B cell (primary cell): Measurements from ENCODE around the gene CFAP157. TPM values are rescaled to one million over a fixed set of nuclear protein-coding genes. Genes with fewer than 3 reads are reported as not detected.
A peak's percentile ranks its signal among the peaks of the same experiment; 100 is the strongest.

Experiments
- ATAC-seq: fragments of 200-7000 bp; cut with Tn5 transposase; one replicate; pipeline ENCODE4 v1.10.0; 2021; ENCODE audit warnings: low read depth, mild to moderate bottlenecking, moderate number of reproducible peaks, moderate library complexity
- CTCF ChIA-PET: fragments of 350-600 bp; sonication (Branson Sonifier 250); formaldehyde crosslinking; loops from one replicate; lab custom pipeline; 2021; ENCODE audit warnings: antibody characterized with exemption, inconsistent platforms; lab: Charles Lee
- POLR2A ChIA-PET: fragments of 350-600 bp; sonication (Branson Sonifier 250); formaldehyde crosslinking; loops from one replicate; lab custom pipeline; 2021; ENCODE audit warnings: antibody characterized with exemption; lab: Charles Lee
- DNase-seq: peaks from one replicate; pipeline ENCODE4 v3.0.0; 2013
- H2AFZ ChIP-seq: 2 replicates; pipeline ENCODE4 v1.6.1; 2012; ENCODE audit warnings: mild to moderate bottlenecking, low read depth, low read length; ENCODE audit not compliant: insufficient read depth, poor library complexity, severe bottlenecking
- H3K27ac ChIP-seq, 2 donors: 1 replicate in 1 of 2; 2 replicates in 1 of 2; pipeline ENCODE4 v1.5.1; 2012 to 2013; ENCODE audit warnings: low read length in 2 of 2, mild to moderate bottlenecking in 2 of 2, moderate library complexity in 1 of 2
- H3K27me3 ChIP-seq, 4 experiments: fragments of 200-600 bp in 1 of 4; sonication (generic) in 1 of 4; replicated peaks in 1 of 4; 1 replicate in 2 of 4; 2 replicates in 2 of 4; pipeline versions ENCODE4 v1.6.1 to v1.7.0; 2013 to 2016; ENCODE audit warnings: low read length in 3 of 4, mild to moderate bottlenecking in 2 of 4, mixed read lengths in 1 of 4, moderate library complexity in 1 of 4; ENCODE audit not compliant: insufficient read depth in 4 of 4, control insufficient read depth in 3 of 4; ENCODE audit errors: control extremely low read depth in 1 of 4
- H3K36me3 ChIP-seq, 2 experiments: replicated peaks in 1 of 2; 1 replicate in 1 of 2; 2 replicates in 1 of 2; pipeline versions ENCODE4 v1.6.1 to v1.7.1; 2013; ENCODE audit warnings: low read length in 1 of 2; ENCODE audit not compliant: insufficient read depth in 2 of 2, control insufficient read depth in 1 of 2; ENCODE audit errors: control extremely low read depth in 1 of 2, extremely low read depth in 1 of 2
- H3K4me1 ChIP-seq, 2 donors: fragments of 200-600 bp in 1 of 2; sonication (generic) in 1 of 2; 1 replicate in 1 of 2; 2 replicates in 1 of 2; pipeline versions ENCODE4 v1.5.1 to v1.6.1; 2013 to 2017; ENCODE audit warnings: low read length in 2 of 2; ENCODE audit not compliant: control insufficient read depth in 2 of 2, insufficient read depth in 2 of 2
- H3K4me2 ChIP-seq: replicated peaks from 2 replicates; pipeline ENCODE3; 2012; ENCODE audit warnings: mild to moderate bottlenecking, low read depth, low read length; ENCODE audit not compliant: poor library complexity, severe bottlenecking
- H3K4me3 ChIP-seq, 5 experiments: fragments of 200-600 bp in 1 of 5; sonication (generic) in 1 of 5; 1 replicate in 3 of 5; 2 replicates in 2 of 5; pipeline versions ENCODE4 v1.5.1 to v1.7.0; 2011 to 2016; ENCODE audit warnings: low read length in 4 of 5, mild to moderate bottlenecking in 4 of 5, low read depth in 2 of 5, control low read depth in 1 of 5, moderate library complexity in 1 of 5; ENCODE audit not compliant: insufficient read depth in 1 of 5; ENCODE audit errors: control extremely low read depth in 1 of 5, extremely low read depth in 1 of 5
- H3K79me2 ChIP-seq: fragments of 200-600 bp; sonication (generic); one replicate; pipeline ENCODE4 v1.6.0; 2016; ENCODE audit warnings: low read length; ENCODE audit not compliant: control insufficient read depth, insufficient read depth
- H3K9ac ChIP-seq: fragments of 200-600 bp; sonication (generic); 2 replicates; pipeline ENCODE4 v1.6.1; 2017; ENCODE audit warnings: mild to moderate bottlenecking, low read length, moderate library complexity
- H3K9me3 ChIP-seq, 3 donors: one replicate each; pipeline versions ENCODE4 v1.6.1 to v1.7.1; 2013; ENCODE audit warnings: low read length in 2 of 3; ENCODE audit not compliant: control insufficient read depth in 2 of 3, insufficient read depth in 1 of 3; ENCODE audit errors: control extremely low read depth in 1 of 3
- H4K20me1 ChIP-seq: 2 replicates; pipeline ENCODE4 v1.6.0; 2012; ENCODE audit warnings: mild to moderate bottlenecking, low read length; ENCODE audit not compliant: insufficient read depth, control insufficient read depth, poor library complexity, severe bottlenecking
- H3K27ac Mint-ChIP-seq: one replicate; pipeline ENCODE4 v1.8.0; 2021; ENCODE audit warnings: mixed read lengths
- H3K27me3 Mint-ChIP-seq: one replicate; pipeline ENCODE4 v1.8.0; 2021; ENCODE audit warnings: mixed read lengths
- H3K4me1 Mint-ChIP-seq: one replicate; pipeline ENCODE4 v1.8.0; 2021; ENCODE audit warnings: mixed read lengths
- H3K4me3 Mint-ChIP-seq: one replicate; pipeline ENCODE4 v1.8.0; 2021; ENCODE audit warnings: mixed read lengths
- H3K9me3 Mint-ChIP-seq: one replicate; pipeline ENCODE4 v1.8.0; 2022; ENCODE audit warnings: mixed read lengths; ENCODE audit not compliant: insufficient read depth
- EZH2 ChIP-seq: IDR thresholded peaks from 2 replicates; pipeline ENCODE4 v1.6.1; 2012; ENCODE audit warnings: borderline replicate concordance, low read depth, mild to moderate bottlenecking, moderate library complexity, low read length; ENCODE audit not compliant: insufficient read depth, poor library complexity, severe bottlenecking
- WGBS: methylation state at CpG from one replicate; pipeline ENCODE4 v1.1.5; 2013; ENCODE audit warnings: missing lambda C conversion rate; ENCODE audit not compliant: insufficient coverage; 5-methylcytosine and 5-hydroxymethylcytosine counted together
- intact Hi-C: fragments of 100-400 bp; cut with micrococcal nuclease; formaldehyde crosslinking; loops from one replicate; pipeline ENCODE4 v1.10.0; 2022
- polyA plus RNA-seq: library from polyadenylated mRNA; depleted of rRNA; stranded (reverse); fragments of >200 nt; gene quantifications from 2 replicates; pipeline ENCODE4 v1.2.3, GENCODE V29; 2012
- total RNA-seq, 2 donors: library from RNA; stranded (reverse); fragments of 120-200 nt in 1 of 2; gene quantifications; 1 replicate in 1 of 2; 2 replicates in 1 of 2; pipeline versions ENCODE4 v1.2.3 to v1.2.4, GENCODE V29; 2013 to 2022
- TF ChIP-seq, protein P1 (sequence below): fragments of 200-600 bp; IDR thresholded peaks from one replicate; pipeline ENCODE4 v1.8.0; 2022; ENCODE audit warnings: antibody characterized with exemption, mild to moderate bottlenecking

The CFAP157 gene
- total and polyA plus RNA-seq, 2 donors (not counting 1 experiment from before 2014, with no cell fraction given): 0.03 TPM; not detected in 1

DNA sequence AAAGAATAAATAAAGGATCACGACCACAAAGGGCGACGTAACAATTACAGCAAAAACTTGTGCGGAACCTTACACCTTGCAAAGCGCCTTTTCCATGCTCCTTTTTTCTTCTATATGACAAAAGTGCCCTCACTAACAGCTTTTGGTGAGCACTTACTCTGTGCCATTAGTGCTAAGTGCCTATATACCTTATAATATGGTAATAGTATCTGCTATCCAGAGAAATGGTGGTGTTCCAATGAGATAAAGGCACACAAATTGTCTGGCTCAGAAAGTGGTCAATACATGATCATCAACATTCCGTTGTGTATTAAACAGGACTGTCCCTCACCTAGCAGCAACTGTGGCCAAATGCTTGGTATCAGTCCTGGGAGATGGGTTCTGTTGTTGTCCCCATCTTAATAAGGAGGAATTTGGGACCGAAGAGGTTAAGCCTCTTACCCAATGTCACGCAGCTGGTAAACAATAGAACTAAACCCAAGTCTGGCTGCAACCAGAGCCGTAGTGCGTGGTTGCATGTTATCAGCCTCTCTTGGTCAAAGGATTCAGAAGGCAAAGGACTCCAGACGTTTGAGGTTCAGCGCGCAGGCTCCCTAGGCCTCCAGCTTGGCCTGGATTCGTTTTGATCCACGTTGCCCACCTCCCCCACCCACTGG is 28.9 kb downstream of the CFAP157 start:
- Histone ChIP-seq H3K9me3 (no peaks in the 10 kb centered on the region), H3K27me3 (no peaks in the 10 kb centered on the region), H3K36me3 (peaks cover 0 to 36% of the 10 kb centered on the region in 2 experiments), H3K79me2 (peaks cover 5% of the 10 kb centered on the region), H4K20me1 (peaks cover 5% of the 10 kb centered on the region), H2AFZ (no peak overlapping the region), H3K4me3 (no peak overlapping the region), H3K9ac (peak overlapping the region; percentile 40), H3K4me2 (peak overlapping the region; percentile 89), H3K27ac (peak overlapping the region; percentile 80 to 96), H3K4me1 (peaks cover 11 to 16% of the 10 kb centered on the region in 2 donors)
- no peak for DNase-seq
- peak overlapping the region; percentile 88 for H3K27ac Mint-ChIP-seq
- ChIA-PET CTCF (interaction anchor here (0.9 to 4.3 kb wide), 37 partner anchors 10 to 793 kb away, joined by 3 to 109 read pairs (median 7); partner anchors contain the start of genes CDK9, PTRH1, SH2D3C and ST6GALNAC4), POLR2A (interaction anchor here (0.9 to 2.6 kb wide), 8 partner anchors 20 to 236 kb away, joined by 5 to 39 read pairs (median 10); partner anchors contain the start of genes CDK9, PTRH1, SH2D3C and ST6GALNAC4)
- WGBS: 57% methylated on average over 13 of the region's 15 CpGs
- no peaks in the 10 kb centered on the region for H3K9me3 Mint-ChIP-seq
- ATAC-seq: no peak
- peaks cover 16% of the 10 kb centered on the region for H3K4me1 Mint-ChIP-seq
- intact Hi-C loops: loop anchor here (1.0 kb wide), 9 partner anchors 20 to 202 kb away; partner anchors contain the start of genes DPM2, FPGS, PTRH1 and ST6GALNAC4
- TF ChIP-seq, protein P1, sequence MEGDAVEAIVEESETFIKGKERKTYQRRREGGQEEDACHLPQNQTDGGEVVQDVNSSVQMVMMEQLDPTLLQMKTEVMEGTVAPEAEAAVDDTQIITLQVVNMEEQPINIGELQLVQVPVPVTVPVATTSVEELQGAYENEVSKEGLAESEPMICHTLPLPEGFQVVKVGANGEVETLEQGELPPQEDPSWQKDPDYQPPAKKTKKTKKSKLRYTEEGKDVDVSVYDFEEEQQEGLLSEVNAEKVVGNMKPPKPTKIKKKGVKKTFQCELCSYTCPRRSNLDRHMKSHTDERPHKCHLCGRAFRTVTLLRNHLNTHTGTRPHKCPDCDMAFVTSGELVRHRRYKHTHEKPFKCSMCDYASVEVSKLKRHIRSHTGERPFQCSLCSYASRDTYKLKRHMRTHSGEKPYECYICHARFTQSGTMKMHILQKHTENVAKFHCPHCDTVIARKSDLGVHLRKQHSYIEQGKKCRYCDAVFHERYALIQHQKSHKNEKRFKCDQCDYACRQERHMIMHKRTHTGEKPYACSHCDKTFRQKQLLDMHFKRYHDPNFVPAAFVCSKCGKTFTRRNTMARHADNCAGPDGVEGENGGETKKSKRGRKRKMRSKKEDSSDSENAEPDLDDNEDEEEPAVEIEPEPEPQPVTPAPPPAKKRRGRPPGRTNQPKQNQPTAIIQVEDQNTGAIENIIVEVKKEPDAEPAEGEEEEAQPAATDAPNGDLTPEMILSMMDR: no peak
- TF ChIP-seq EZH2: no peak
- peak overlapping the region; percentile 85 for H3K4me3 Mint-ChIP-seq
- H3K27me3 Mint-ChIP-seq: no peaks in the 10 kb centered on the region

DNA sequence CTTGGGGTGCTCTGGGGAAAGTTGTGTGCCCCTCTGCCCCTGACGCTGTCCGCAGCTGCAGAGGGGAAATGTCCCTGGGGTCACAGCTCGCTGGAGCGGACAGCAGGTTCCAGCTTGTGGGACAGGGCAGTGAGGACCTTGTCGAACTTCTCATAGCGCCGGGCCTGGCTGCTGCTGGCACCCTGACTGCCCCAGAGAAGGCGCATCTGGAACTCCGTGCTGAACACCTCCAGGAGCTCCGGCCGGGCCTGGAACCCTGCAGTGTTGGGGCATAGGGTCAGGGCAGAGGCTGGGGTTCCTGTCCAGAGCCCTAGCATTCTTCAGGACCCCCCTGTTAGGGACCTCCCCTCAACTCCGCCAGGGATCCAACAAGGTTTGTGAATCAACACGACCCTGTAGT is 31.9 kb downstream of the CFAP157 start:
- peak overlapping the region; percentile 12 to 96 for H3K27ac ChIP-seq
- H3K9me3 Mint-ChIP-seq: no peaks in the 10 kb centered on the region
- H3K27me3 ChIP-seq: no peaks in the 10 kb centered on the region
- peaks cover 0 to 53% of the 10 kb centered on the region in 2 experiments for H3K36me3 ChIP-seq
- CTCF ChIA-PET: interaction anchor here (0.5 kb wide), 1 partner anchor 132 kb away, joined by 3 read pairs; no protein-coding TSS in a partner anchor
- H3K27ac Mint-ChIP-seq: no peak overlapping the region
- no peaks in the 10 kb centered on the region for H3K9me3 ChIP-seq
- ATAC-seq (no peak), DNase-seq (no peak)
- H3K27me3 Mint-ChIP-seq: no peaks in the 10 kb centered on the region
- POLR2A ChIA-PET: no interaction called here
- no peak overlapping the region for H2AFZ ChIP-seq
- WGBS: 84% methylated on average over 8 of the region's 13 CpGs
- intact Hi-C loops: no loop called here
- H3K79me2 ChIP-seq: peaks cover 5% of the 10 kb centered on the region
- no peak overlapping the region for H3K4me3 Mint-ChIP-seq
- no peak overlapping the region for H3K4me3 ChIP-seq
- H3K9ac ChIP-seq: no peak overlapping the region
- peaks cover 23% of the 10 kb centered on the region for H4K20me1 ChIP-seq
- H3K4me1 Mint-ChIP-seq: peaks cover 15% of the 10 kb centered on the region
- TF ChIP-seq, protein P1: no peak
- TF ChIP-seq EZH2: no peak
- no peak overlapping the region for H3K4me2 ChIP-seq
- peaks cover 11 to 16% of the 10 kb centered on the region in 2 donors for H3K4me1 ChIP-seq
